Panc1 (cell line): ENCODE data around the gene GRAMD1C.

Experiments
- POLR2AphosphoS5 ChIP-seq: IDR thresholded peaks from 2 replicates; pipeline ENCODE4 v1.6.1; 2012; ENCODE audit warnings: mild to moderate bottlenecking, low read depth, low read length, moderate library complexity
- SIN3A ChIP-seq: IDR thresholded peaks from 2 replicates; pipeline ENCODE4 v1.6.1; 2012; ENCODE audit warnings: low read depth, mild to moderate bottlenecking, low read length, moderate library complexity, borderline replicate concordance; ENCODE audit not compliant: insufficient read depth
- TCF7L2 ChIP-seq: IDR thresholded peaks from 2 replicates; pipeline ENCODE4 v1.6.1; 2011; ENCODE audit warnings: mild to moderate bottlenecking, low read depth, low read length, inconsistent platforms
- TF ChIP-seq, protein P1 (sequence below): fragments of 450-650 bp; IDR thresholded peaks from 2 replicates; pipeline ENCODE4 v1.5.1; 2017; ENCODE audit warnings: mild to moderate bottlenecking

- TF ChIP-seq SIN3A (no peak), POLR2AphosphoS5 (no peak), TCF7L2 (no peak)
- TF ChIP-seq, protein P1, sequence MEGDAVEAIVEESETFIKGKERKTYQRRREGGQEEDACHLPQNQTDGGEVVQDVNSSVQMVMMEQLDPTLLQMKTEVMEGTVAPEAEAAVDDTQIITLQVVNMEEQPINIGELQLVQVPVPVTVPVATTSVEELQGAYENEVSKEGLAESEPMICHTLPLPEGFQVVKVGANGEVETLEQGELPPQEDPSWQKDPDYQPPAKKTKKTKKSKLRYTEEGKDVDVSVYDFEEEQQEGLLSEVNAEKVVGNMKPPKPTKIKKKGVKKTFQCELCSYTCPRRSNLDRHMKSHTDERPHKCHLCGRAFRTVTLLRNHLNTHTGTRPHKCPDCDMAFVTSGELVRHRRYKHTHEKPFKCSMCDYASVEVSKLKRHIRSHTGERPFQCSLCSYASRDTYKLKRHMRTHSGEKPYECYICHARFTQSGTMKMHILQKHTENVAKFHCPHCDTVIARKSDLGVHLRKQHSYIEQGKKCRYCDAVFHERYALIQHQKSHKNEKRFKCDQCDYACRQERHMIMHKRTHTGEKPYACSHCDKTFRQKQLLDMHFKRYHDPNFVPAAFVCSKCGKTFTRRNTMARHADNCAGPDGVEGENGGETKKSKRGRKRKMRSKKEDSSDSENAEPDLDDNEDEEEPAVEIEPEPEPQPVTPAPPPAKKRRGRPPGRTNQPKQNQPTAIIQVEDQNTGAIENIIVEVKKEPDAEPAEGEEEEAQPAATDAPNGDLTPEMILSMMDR, result no peak
Observed at GRCh38 chr3:113873814-113874526, 35.4 kb downstream of the GRAMD1C start.
